ENCODE measurements around the gene KDELR3.

DNA sequence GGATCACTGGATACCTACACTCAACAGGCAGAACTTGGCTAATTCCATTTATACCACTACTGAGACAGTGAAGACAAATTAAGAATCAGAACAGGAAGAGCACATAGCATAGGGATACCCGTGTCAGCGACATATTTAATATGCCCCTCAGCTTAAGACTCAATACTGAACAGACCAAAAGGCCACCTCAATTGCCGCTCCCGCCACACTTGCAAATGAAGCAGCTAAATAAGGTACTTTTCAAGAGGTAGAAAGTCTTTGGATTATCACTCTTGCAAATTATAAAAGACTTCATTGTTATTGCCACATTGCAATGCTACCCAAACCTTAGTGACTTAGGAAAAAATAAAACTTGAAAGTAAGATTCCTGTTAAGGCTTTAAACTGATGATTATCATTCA is 35.1 kb downstream of the KDELR3 start:
- TF ChIP-seq ZBTB21 (tag by site-specific recombination; IDR thresholded peaks at IDR 0.05) (no peak), ZNF184 (tag by site-specific recombination; IDR thresholded peaks at IDR 0.05) (no peak), CTCF (tag by site-specific recombination; IDR thresholded peaks at IDR 0.05) (no peak), YY1 (tag by site-specific recombination; IDR thresholded peaks at IDR 0.05) (no peak), ZBTB11 (tag by site-specific recombination; conservative IDR thresholded peaks at IDR 0.05; ENCODE audit: low read depth) (no peak), KLF16 (tag by site-specific recombination; IDR thresholded peaks at IDR 0.05) (no peak), ZNF501 (tag by site-specific recombination; IDR thresholded peaks at IDR 0.05) (no peak), ZNF747 (tag by site-specific recombination; IDR thresholded peaks at IDR 0.05) (no peak), ZNF76 (tag by site-specific recombination; IDR thresholded peaks at IDR 0.05; ENCODE audit: borderline replicate concordance, low read depth) (no peak), ZNF10 (tag by site-specific recombination; IDR thresholded peaks at IDR 0.05) (no peak), ZNF26 (tag by site-specific recombination; IDR thresholded peaks at IDR 0.05) (no peak), ZNF843 (tag by site-specific recombination; IDR thresholded peaks at IDR 0.05) (no peak), SETDB1 (IDR thresholded peaks at IDR 0.05; ENCODE audit: insufficient read length, low read length) (no peak)

All from HEK293 (cell line).